PFSK-1 (cell line): Measurements from ENCODE around the gene KRTAP4-12.

Experiments used
- FOXP2 ChIP-seq: optimal IDR thresholded peaks from 2 replicates; pipeline ENCODE3; 2011; ENCODE audit warnings: borderline replicate concordance, control low read depth, inconsistent platforms; ENCODE audit not compliant: insufficient read depth; ENCODE audit errors: extremely low read length, extremely low read depth
- POLR2AphosphoS5 ChIP-seq: IDR thresholded peaks from 2 replicates; pipeline ENCODE4 v1.6.1; 2012; ENCODE audit warnings: low read depth, mild to moderate bottlenecking, control low read depth, low read length, moderate library complexity
- REST ChIP-seq, 2 experiments: IDR thresholded peaks; 2 replicates each; pipeline versions ENCODE4 v1.6.1 to v1.8.0; 2011 to 2012; ENCODE audit warnings: low read depth in 2 of 2, low read length in 2 of 2, control low read depth in 1 of 2, inconsistent platforms in 1 of 2, mild to moderate bottlenecking in 1 of 2, moderate library complexity in 1 of 2; ENCODE audit not compliant: insufficient read depth in 1 of 2
- SIN3A ChIP-seq: IDR thresholded peaks from 2 replicates; pipeline ENCODE4 v1.6.1; 2012; ENCODE audit warnings: mild to moderate bottlenecking, low read length, moderate library complexity, borderline replicate concordance; ENCODE audit not compliant: insufficient read depth
- TAF1 ChIP-seq: IDR thresholded peaks from 2 replicates; pipeline ENCODE4 v1.6.1; 2012; ENCODE audit warnings: low read length, control low read depth, borderline replicate concordance; ENCODE audit not compliant: insufficient read depth

The KRTAP4-12 gene

GRCh38 chr17:41116297-41116696, 7.7 kb downstream of the KRTAP4-12 start:
- TF ChIP-seq POLR2AphosphoS5 (no peak), REST (IDR thresholded peaks at IDR 0.05; ENCODE audit: insufficient read depth in 1 of 2, low read depth in 2 of 2, low read length in 2 of 2) (no peak), TAF1 (no peak), SIN3A (no peak), FOXP2 (no peak)

GRCh38 chr17:41111151-41111885, 12.7 kb downstream of the KRTAP4-12 start:
- no peak for TF ChIP-seq TAF1
- no peak for TF ChIP-seq SIN3A
- no peak for TF ChIP-seq FOXP2
- TF ChIP-seq REST (IDR thresholded peaks at IDR 0.05; ENCODE audit: insufficient read depth in 1 of 2, low read depth in 2 of 2, low read length in 2 of 2) = no peak
- no peak for TF ChIP-seq POLR2AphosphoS5

- TF ChIP-seq TAF1 = no peak
- no peak for TF ChIP-seq REST (IDR thresholded peaks at IDR 0.05; ENCODE audit: insufficient read depth in 1 of 2, low read depth in 2 of 2, low read length in 2 of 2)
- no peak for TF ChIP-seq POLR2AphosphoS5
- no peak for TF ChIP-seq FOXP2
- TF ChIP-seq SIN3A = no peak
These were observed 16.0 kb downstream of the KRTAP4-12 start for GRCh38 chr17:41107941-41108450.

- 0 out of 4 replicates have a peak, but pooled peaks of 1 of the 2 experiments have one; percentile 28 for TF ChIP-seq REST (IDR thresholded peaks at IDR 0.05; ENCODE audit: insufficient read depth in 1 of 2, low read depth in 2 of 2, low read length in 2 of 2)
These were observed 18.6 kb downstream of the KRTAP4-12 start, which contains the start of gene KRTAP4-9 for GRCh38 chr17:41105347-41105746. TSS of gene KRTAP4-9 (plus strand) at chr17:41105389. CDS start at chr17:41105389, 0 bp downstream.

- TF ChIP-seq SIN3A = no peak
- no peak for TF ChIP-seq POLR2AphosphoS5
- TF ChIP-seq FOXP2 = no peak
- TF ChIP-seq TAF1 = no peak
- TF ChIP-seq REST (IDR thresholded peaks at IDR 0.05; ENCODE audit: insufficient read depth in 1 of 2, low read depth in 2 of 2, low read length in 2 of 2) = no peak
These were observed 20.1 kb downstream of the KRTAP4-12 start for GRCh38 chr17:41103896-41104295.
